Stimulated activated CD8-positive, alpha-beta memory T cell treated with anti-CD3 and anti-CD28 coated beads, Interleukin-15, amount 100 ng/mL, for 24 hours (primary cell): ENCODE data around the gene FHL1.

ENCODE experiments used
- DNase-seq: peaks from one replicate; pipeline ENCODE4 v3.0.0-alpha.2; 2020; ENCODE audit warnings: low read depth

FHL1 gene

GRCh38 chrX:136255541-136255940 lies 108.2 kb downstream of the FHL1 start:
- no peak for DNase-seq

- DNase-seq: no peak
Measured at GRCh38 chrX:136256026-136256425, 108.7 kb downstream of the FHL1 start.

- DNase-seq: no peak
Measured at GRCh38 chrX:136258951-136259350, 111.6 kb downstream of the FHL1 start.

- no peak for DNase-seq
Measured at GRCh38 chrX:136259543-136259942, 112.2 kb downstream of the FHL1 start.

- DNase-seq: no peak
Measured at GRCh38 chrX:136260776-136261175, 113.4 kb downstream of the FHL1 start.
